Activated CD4-positive, CD25-positive, alpha-beta regulatory T cell (primary cell): ENCODE measurements around the gene ADM2.

Source experiments
- DNase-seq, 4 experiments: peaks; one replicate each; lab custom pipeline; 2025; lab: John Stamatoyannopoulos, UW

The ADM2 gene

GRCh38 chr22:50445071-50445879 lies 36.1 kb upstream of the ADM2 start:
- DNase-seq, result no peak

- DNase-seq, result no peak
Measured at GRCh38 chr22:50445880-50446707, 35.2 kb upstream of the ADM2 start.

GRCh38 chr22:50446708-50447575 lies 34.4 kb upstream of the ADM2 start:
- no peak for DNase-seq

- DNase-seq, result no peak
Measured at GRCh38 chr22:50447576-50448551, 33.5 kb upstream of the ADM2 start.

GRCh38 chr22:50452649-50453048 lies 28.7 kb upstream of the ADM2 start:
- no peak for DNase-seq

GRCh38 chr22:50454556-50455075 lies 26.7 kb upstream of the ADM2 start:
- DNase-seq, result no peak

GRCh38 chr22:50455201-50455600 lies 26.1 kb upstream of the ADM2 start:
- DNase-seq, result no peak

- no peak for DNase-seq
Measured at GRCh38 chr22:50456026-50456425, 25.3 kb upstream of the ADM2 start.

GRCh38 chr22:50456466-50457234 lies 24.7 kb upstream of the ADM2 start:
- DNase-seq, result no peak

- no peak for DNase-seq
Measured at GRCh38 chr22:50459016-50459415, 22.3 kb upstream of the ADM2 start.

GRCh38 chr22:50459496-50460140 lies 21.7 kb upstream of the ADM2 start:
- DNase-seq, result no peak

- DNase-seq, result no peak
Measured at GRCh38 chr22:50460938-50461337, 20.4 kb upstream of the ADM2 start.

- no peak for DNase-seq
Measured at GRCh38 chr22:50461536-50461935, 19.8 kb upstream of the ADM2 start.

- DNase-seq, result no peak
Measured at GRCh38 chr22:50461979-50462540, 19.3 kb upstream of the ADM2 start.

- no peak for DNase-seq
Measured at GRCh38 chr22:50463188-50463900, 18.0 kb upstream of the ADM2 start.

- no peak for DNase-seq
Measured at GRCh38 chr22:50464451-50464850, 16.9 kb upstream of the ADM2 start.

GRCh38 chr22:50465066-50465930 lies 16.0 kb upstream of the ADM2 start:
- DNase-seq, result no peak

- DNase-seq, result no peak
Measured at GRCh38 chr22:50467341-50467740, 14.0 kb upstream of the ADM2 start.
